Vagina (tissue), 2 donors: ENCODE data around the gene USP34. TPM values are rescaled to one million over a fixed set of nuclear protein-coding genes. Genes with fewer than 3 reads are reported as not detected.
"Not testable (repeated sequence)": the region's sequence is repeated elsewhere in the genome, so short reads cannot be mapped to it uniquely, and the experiment has no call there.

Source experiments
- DNase-seq, 2 donors: peaks; one replicate each; pipeline ENCODE4 v3.0.0-alpha.2; 2017; ENCODE audit errors: extremely low spot score in 2 of 2
- H3K27ac ChIP-seq: fragments of 200-600 bp; sonication (generic); one replicate; pipeline ENCODE4 v1.5.1; 2019
- H3K27me3 ChIP-seq: fragments of 200-600 bp; sonication (generic); one replicate; pipeline ENCODE4 v1.5.1; 2019
- H3K36me3 ChIP-seq, 2 donors: fragments of 200-600 bp; sonication (generic); one replicate each; pipeline ENCODE4 v1.5.1; 2017 to 2019
- H3K4me1 ChIP-seq: fragments of 200-600 bp; sonication (generic); one replicate; pipeline ENCODE4 v1.5.1; 2019
- H3K4me3 ChIP-seq, 2 donors: fragments of 200-600 bp; sonication (generic); 1 replicate in 1 of 2; 2 replicates in 1 of 2; pipeline ENCODE4 v1.5.1; 2016 to 2019
- H3K9me3 ChIP-seq: fragments of 200-600 bp; sonication (generic); one replicate; pipeline ENCODE4 v1.5.1; 2019
- POLR2A ChIP-seq, 2 donors: fragments of 450-650 bp; IDR thresholded peaks; one replicate each; pipeline ENCODE4 v1.6.1; 2017; ENCODE audit warnings: antibody characterized with exemption in 2 of 2, mild to moderate bottlenecking in 2 of 2, moderate library complexity in 2 of 2
- POLR2AphosphoS5 ChIP-seq, 2 donors: sonication (generic); formaldehyde crosslinking; IDR thresholded peaks; one replicate each; pipeline ENCODE4 v1.9.0; 2017; ENCODE audit warnings: antibody characterized with exemption in 2 of 2, mild to moderate bottlenecking in 2 of 2, low read depth in 1 of 2; ENCODE audit not compliant: insufficient read depth in 1 of 2
- intact Hi-C: fragments of 100-400 bp; cut with DNase I; formaldehyde crosslinking; loops from one replicate; pipeline ENCODE4 v1.15.1; 2023
- total RNA-seq: library from RNA; depleted of rRNA; stranded (reverse); fragments of >200 nt; gene quantifications from one replicate; pipeline ENCODE4 v1.2.3, GENCODE V29; 2016
- TF ChIP-seq, protein P1 (sequence below), 3 experiments: fragments of 450-650 bp in 2 of 3; fragments of 200-600 bp in 1 of 3; sonication (generic) in 1 of 3; IDR thresholded peaks; one replicate each; pipeline ENCODE4 v1.5.1; 2017 to 2019; ENCODE audit warnings: antibody characterized with exemption in 3 of 3, mild to moderate bottlenecking in 2 of 3, moderate library complexity in 2 of 3

The USP34 gene
- total RNA-seq, 1 donor from 2014 or later: 117 TPM

DNA sequence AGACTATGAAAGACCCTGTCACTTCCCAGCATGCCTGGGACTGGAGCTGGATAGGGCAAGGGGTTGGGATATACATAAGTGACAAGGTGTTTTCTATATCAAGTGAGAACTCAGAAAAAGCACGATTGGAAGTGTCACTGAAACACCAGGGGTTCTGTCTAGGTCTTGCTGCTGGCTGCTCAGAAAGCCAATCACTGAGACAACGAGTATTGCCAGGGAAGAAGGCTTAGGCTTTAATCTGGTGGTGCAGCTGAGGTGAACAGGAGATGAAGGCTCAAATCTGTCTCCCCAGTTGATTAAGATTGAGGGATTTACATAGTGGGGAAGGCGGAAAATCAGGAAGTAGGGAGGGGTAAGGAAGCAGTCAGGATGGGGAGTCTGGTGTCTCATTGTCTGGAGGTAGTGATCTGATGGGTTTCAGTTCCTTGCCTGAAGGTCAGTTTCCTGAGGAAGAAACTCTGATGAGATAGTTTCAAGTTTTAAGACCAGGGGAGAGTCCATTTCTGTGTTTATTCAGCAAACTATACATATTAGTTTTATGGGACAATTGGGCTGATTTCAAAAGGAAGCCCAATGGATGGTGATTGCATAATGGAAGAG lies 312.4 kb downstream of the USP34 start:
- H3K4me1 ChIP-seq: no peaks in the 10 kb centered on the region
- H3K27ac ChIP-seq: no peak overlapping the region
- peak in 1 of 2 donors; percentile 47 for DNase-seq

DNA sequence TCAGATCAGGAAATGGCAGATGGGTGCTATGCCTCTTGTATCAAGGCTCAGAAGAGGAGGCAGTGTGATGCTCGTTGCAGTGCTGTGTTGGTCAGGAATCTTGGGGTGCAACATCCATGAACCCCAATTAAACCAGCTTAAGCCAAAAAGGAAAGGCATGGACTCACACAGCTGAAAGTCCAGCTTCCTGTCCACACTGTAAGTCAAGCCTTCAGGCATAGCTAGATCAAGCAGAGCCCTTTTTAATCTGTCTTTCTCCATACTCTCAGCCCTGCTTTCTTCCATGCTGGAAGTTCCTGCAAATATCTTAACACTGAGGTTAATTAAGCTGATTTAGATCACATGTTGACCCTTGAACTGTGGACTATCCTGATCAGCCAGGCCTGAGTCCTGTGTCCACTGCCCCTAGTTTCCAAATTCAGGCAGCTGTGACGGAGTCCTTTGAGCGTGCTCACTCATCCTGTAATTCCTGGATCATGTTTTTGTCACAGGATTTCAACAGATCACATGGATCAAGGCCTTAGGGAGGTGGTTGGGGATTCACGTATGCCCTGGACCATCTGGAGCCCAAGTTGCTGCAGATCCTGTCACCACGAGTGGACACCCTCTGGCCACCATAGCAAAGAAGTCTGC lies 313.4 kb downstream of the USP34 start:
- Histone ChIP-seq H3K4me3 (no peak overlapping the region), H3K27ac (no peak overlapping the region), H3K4me1 (no peaks in the 10 kb centered on the region), H3K9me3 (no peaks in the 10 kb centered on the region), H3K27me3 (no peaks in the 10 kb centered on the region), H3K36me3 (no peaks in the 10 kb centered on the region)
- intact Hi-C loops: no loop called here
- TF ChIP-seq POLR2A (IDR thresholded peaks at IDR 0.05): no peak
- TF ChIP-seq, protein P1, sequence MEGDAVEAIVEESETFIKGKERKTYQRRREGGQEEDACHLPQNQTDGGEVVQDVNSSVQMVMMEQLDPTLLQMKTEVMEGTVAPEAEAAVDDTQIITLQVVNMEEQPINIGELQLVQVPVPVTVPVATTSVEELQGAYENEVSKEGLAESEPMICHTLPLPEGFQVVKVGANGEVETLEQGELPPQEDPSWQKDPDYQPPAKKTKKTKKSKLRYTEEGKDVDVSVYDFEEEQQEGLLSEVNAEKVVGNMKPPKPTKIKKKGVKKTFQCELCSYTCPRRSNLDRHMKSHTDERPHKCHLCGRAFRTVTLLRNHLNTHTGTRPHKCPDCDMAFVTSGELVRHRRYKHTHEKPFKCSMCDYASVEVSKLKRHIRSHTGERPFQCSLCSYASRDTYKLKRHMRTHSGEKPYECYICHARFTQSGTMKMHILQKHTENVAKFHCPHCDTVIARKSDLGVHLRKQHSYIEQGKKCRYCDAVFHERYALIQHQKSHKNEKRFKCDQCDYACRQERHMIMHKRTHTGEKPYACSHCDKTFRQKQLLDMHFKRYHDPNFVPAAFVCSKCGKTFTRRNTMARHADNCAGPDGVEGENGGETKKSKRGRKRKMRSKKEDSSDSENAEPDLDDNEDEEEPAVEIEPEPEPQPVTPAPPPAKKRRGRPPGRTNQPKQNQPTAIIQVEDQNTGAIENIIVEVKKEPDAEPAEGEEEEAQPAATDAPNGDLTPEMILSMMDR (IDR thresholded peaks at IDR 0.05): no peak
- no peak for TF ChIP-seq POLR2AphosphoS5 (IDR thresholded peaks at IDR 0.05; ENCODE audit: insufficient read depth in 1 of 2, low read depth in 1 of 2)
- DNase-seq: peak in 1 of 2 donors; percentile 37

More for the DNA sequence above, 312.4 kb downstream of the USP34 start:
- Histone ChIP-seq H3K9me3 (no peaks in the 10 kb centered on the region), H3K36me3 (peaks cover 0 to under 1% of the 10 kb centered on the region in 2 donors), H3K27me3 (no peaks in the 10 kb centered on the region), H3K4me3 (no peak overlapping the region)
- TF ChIP-seq, protein P1 (IDR thresholded peaks at IDR 0.05): no peak
- TF ChIP-seq POLR2A (IDR thresholded peaks at IDR 0.05) (no peak), POLR2AphosphoS5 (IDR thresholded peaks at IDR 0.05; ENCODE audit: insufficient read depth in 1 of 2, low read depth in 1 of 2) (no peak)
- intact Hi-C loops: no loop called here

DNA sequence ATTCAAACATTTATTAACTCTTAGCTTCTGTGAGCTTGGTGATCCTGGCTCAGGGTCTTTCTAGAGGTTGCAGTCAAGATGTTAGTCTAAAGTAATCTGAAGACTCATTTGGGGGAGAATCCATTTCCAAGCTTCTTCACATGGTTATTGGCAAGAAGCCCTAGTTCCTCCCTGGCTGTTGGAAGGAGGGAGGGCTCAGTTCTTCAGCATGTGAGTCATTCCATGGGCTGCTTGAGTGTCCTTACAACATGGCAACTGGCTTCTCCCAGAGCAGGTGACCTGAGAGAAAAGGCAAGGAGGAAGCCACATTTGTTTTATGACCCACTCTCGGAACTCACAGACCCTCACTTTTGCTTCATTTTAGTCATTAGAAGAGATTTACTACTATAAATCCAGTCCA lies 319.5 kb downstream of the USP34 start:
- no peak for DNase-seq
- Histone ChIP-seq H3K36me3 (peaks cover 0 to 12% of the 10 kb centered on the region in 2 donors), H3K4me3 (no peak overlapping the region), H3K27ac (no peak overlapping the region), H3K4me1 (no peaks in the 10 kb centered on the region), H3K27me3 (no peaks in the 10 kb centered on the region), H3K9me3 (no peaks in the 10 kb centered on the region)
- intact Hi-C loops: no loop called here
- TF ChIP-seq POLR2A (IDR thresholded peaks at IDR 0.05) (no peak), POLR2AphosphoS5 (IDR thresholded peaks at IDR 0.05; ENCODE audit: insufficient read depth in 1 of 2, low read depth in 1 of 2) (no peak)
- TF ChIP-seq, protein P1 (IDR thresholded peaks at IDR 0.05): no peak

DNA sequence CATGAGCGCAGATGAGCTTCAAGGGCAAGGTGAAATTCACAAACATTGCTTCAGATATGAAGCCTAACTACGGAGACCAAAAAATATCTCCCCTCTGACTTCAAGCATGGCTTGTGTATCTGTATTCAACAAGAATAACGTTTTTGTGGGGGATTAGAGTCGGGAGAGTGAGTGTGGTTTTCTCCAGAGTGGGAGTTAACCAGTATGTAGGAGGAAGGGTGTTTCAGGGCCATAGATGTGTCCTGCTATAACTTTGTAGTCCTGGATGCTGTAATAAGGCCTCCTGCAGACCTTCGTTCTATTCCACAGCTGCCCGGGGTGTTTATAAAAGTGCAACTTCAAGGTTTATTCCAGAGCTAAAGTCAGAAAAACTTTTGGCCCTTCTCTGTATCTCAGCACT lies 321.8 kb downstream of the USP34 start:
- Histone ChIP-seq H3K4me1 (peaks cover 9% of the 10 kb centered on the region), H3K36me3 (peaks cover 0 to 12% of the 10 kb centered on the region in 2 donors), H3K4me3 (no peak overlapping the region), H3K27ac (no peak overlapping the region), H3K27me3 (no peaks in the 10 kb centered on the region), H3K9me3 (no peaks in the 10 kb centered on the region)
- intact Hi-C loops: no loop called here
- TF ChIP-seq POLR2AphosphoS5 (IDR thresholded peaks at IDR 0.05; ENCODE audit: insufficient read depth in 1 of 2, low read depth in 1 of 2) (no peak), POLR2A (IDR thresholded peaks at IDR 0.05) (no peak)
- TF ChIP-seq, protein P1 (IDR thresholded peaks at IDR 0.05): no peak
- no peak for DNase-seq

DNA sequence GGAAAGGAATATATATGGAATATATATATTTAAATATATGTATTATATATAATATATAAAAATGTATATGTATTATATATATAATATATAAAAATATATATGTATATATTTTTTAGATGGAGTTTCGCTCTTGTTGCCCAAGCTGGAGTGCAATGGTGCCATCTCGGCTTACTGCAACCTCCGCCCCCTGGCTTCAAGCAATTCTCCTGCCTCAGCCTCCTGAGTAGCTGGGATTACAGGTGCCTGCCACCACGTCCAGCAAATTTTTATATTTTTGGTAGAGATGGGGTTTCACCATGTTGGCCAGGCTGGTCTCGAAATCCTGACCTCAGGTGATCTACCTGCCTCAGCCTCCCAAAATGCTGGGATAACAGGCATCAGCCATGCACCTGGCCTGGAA lies 322.8 kb downstream of the USP34 start:
- intact Hi-C loops, H3K4me3 ChIP-seq, H3K27me3 ChIP-seq, H3K4me1 ChIP-seq, H3K9me3 ChIP-seq, H3K27ac ChIP-seq, DNase-seq: not testable (repeated sequence)
- H3K36me3 ChIP-seq: peaks cover 0 to 12% of the 10 kb centered on the region in 2 donors
